Activated naive CD4-positive, alpha-beta T cell treated with anti-CD3 and anti-CD28 coated beads, Interleukin-2, amount 50 U/mL, for 72 hours (primary cell): ENCODE data around the gene LBH. TPM values are rescaled to one million over a fixed set of nuclear protein-coding genes. Genes with fewer than 3 reads are reported as not detected.
A peak's percentile ranks its signal among the peaks of the same experiment; 100 is the strongest.

Experiments
- ATAC-seq, 2 donors: fragments of 150-1000 bp; cut with Tn5 transposase; 2 replicates each; pipeline ENCODE4 v1.10.0; 2021; ENCODE audit warnings: mild to moderate bottlenecking in 2 of 2, moderate library complexity in 2 of 2
- DNase-seq, 2 donors: peaks; one replicate each; pipeline ENCODE4 v3.0.0; 2021 to 2022; ENCODE audit warnings: low spot score in 2 of 2
- H3K27ac Mint-ChIP-seq, 2 donors: one replicate each; pipeline ENCODE4 v1.8.0; 2022; ENCODE audit warnings: mild to moderate bottlenecking in 2 of 2, mixed read lengths in 2 of 2
- H3K36me3 Mint-ChIP-seq, 2 donors: one replicate each; pipeline ENCODE4 v1.8.0; 2022; ENCODE audit warnings: mixed read lengths in 2 of 2
- H3K9me3 Mint-ChIP-seq, 2 donors: one replicate each; pipeline ENCODE4 v1.8.0; 2022; ENCODE audit warnings: mixed read lengths in 2 of 2
- total RNA-seq, 2 donors: library from RNA; stranded (reverse); gene quantifications; one replicate each; pipeline ENCODE4 v1.2.3, GENCODE V29; 2022

The LBH gene
- total RNA-seq, 2 donors from 2014 or later, result 67.0 to 88.2 TPM

- no peaks in the 10 kb centered on the region for H3K9me3 Mint-ChIP-seq
- peak in 1 of 2 donors; percentile 31 for DNase-seq
- peaks cover 0 to 6% of the 10 kb centered on the region in 2 donors for H3K36me3 Mint-ChIP-seq
- peak overlapping the region; percentile 96 to 98 for H3K27ac Mint-ChIP-seq
- ATAC-seq, result peak; percentile 45 to 53
These were observed 6.1 kb upstream of the LBH start for GRCh38 chr2:30225131-30225762.

- Mint-ChIP-seq H3K36me3 (peaks cover 0 to 11% of the 10 kb centered on the region in 2 donors), H3K27ac (peak overlapping the region; percentile 96 to 98), H3K9me3 (no peaks in the 10 kb centered on the region)
- peak in 1 of 2 donors; percentile 42 for DNase-seq
- peak; percentile 49 to 70 for ATAC-seq
These were observed 4.9 kb upstream of the LBH start for GRCh38 chr2:30226144-30227032.

- no peak for DNase-seq
- ATAC-seq, result no peak
- Mint-ChIP-seq H3K9me3 (no peaks in the 10 kb centered on the region), H3K36me3 (peaks cover 18 to 19% of the 10 kb centered on the region in 2 donors), H3K27ac (peak overlapping the region in 1 of 2 donors; percentile 44)
These were observed 1.7 kb upstream of the LBH start for GRCh38 chr2:30229596-30229995.

- peaks cover 13 to 18% of the 10 kb centered on the region in 2 donors for H3K36me3 Mint-ChIP-seq
- no peaks in the 10 kb centered on the region for H3K9me3 Mint-ChIP-seq
- H3K27ac Mint-ChIP-seq, result peak overlapping the region; percentile 75 to 98
- DNase-seq (peak in 1 of 2 donors; percentile 45), ATAC-seq (peak in 1 of 2 donors; percentile 8)
These were observed 680 bp upstream of the LBH start for GRCh38 chr2:30230497-30231211.

GRCh38 chr2:30231996-30232800 lies 864 bp downstream of the LBH start:
- Mint-ChIP-seq H3K9me3 (peaks cover 0 to 5% of the 10 kb centered on the region in 2 donors), H3K36me3 (peaks cover 21 to 31% of the 10 kb centered on the region in 2 donors), H3K27ac (peak overlapping the region; percentile 85 to 98)
- DNase-seq, result peak; percentile 73 to 78
- ATAC-seq, result peak; percentile 10 to 39

GRCh38 chr2:30232801-30233130 lies 1.4 kb downstream of the LBH start:
- peaks cover 0 to 5% of the 10 kb centered on the region in 2 donors for H3K9me3 Mint-ChIP-seq
- ATAC-seq (no peak), DNase-seq (no peak)
- H3K27ac Mint-ChIP-seq, result peak overlapping the region; percentile 85 to 98
- H3K36me3 Mint-ChIP-seq, result peaks cover 25 to 37% of the 10 kb centered on the region in 2 donors

GRCh38 chr2:30233271-30234009 lies 2.1 kb downstream of the LBH start:
- ATAC-seq (no peak), DNase-seq (no peak)
- H3K27ac Mint-ChIP-seq, result peak overlapping the region; percentile 85 to 98
- peaks cover 0 to 5% of the 10 kb centered on the region in 2 donors for H3K9me3 Mint-ChIP-seq
- H3K36me3 Mint-ChIP-seq, result peaks cover 30 to 42% of the 10 kb centered on the region in 2 donors

GRCh38 chr2:30234180-30234971 lies 3.0 kb downstream of the LBH start:
- Mint-ChIP-seq H3K9me3 (peaks cover 0 to 5% of the 10 kb centered on the region in 2 donors), H3K36me3 (peaks cover 37 to 52% of the 10 kb centered on the region in 2 donors), H3K27ac (peak overlapping the region; percentile 98)
- ATAC-seq, result peak; percentile 11 to 59
- peak in 1 of 2 donors; percentile 88 for DNase-seq

- Mint-ChIP-seq H3K27ac (peak overlapping the region; percentile 98), H3K9me3 (peaks cover 0 to 5% of the 10 kb centered on the region in 2 donors), H3K36me3 (peaks cover 42 to 59% of the 10 kb centered on the region in 2 donors)
- DNase-seq, result peak; percentile 69 to 81
- peak; percentile 52 to 61 for ATAC-seq
These were observed 3.8 kb downstream of the LBH start for GRCh38 chr2:30235008-30235655.

- peaks cover 0 to 5% of the 10 kb centered on the region in 2 donors for H3K9me3 Mint-ChIP-seq
- DNase-seq (peak in 1 of 2 donors; percentile 59), ATAC-seq (peak; percentile 8 to 33)
- H3K36me3 Mint-ChIP-seq, result peaks cover 41 to 68% of the 10 kb centered on the region in 2 donors
- H3K27ac Mint-ChIP-seq, result peak overlapping the region; percentile 98
These were observed 4.7 kb downstream of the LBH start for GRCh38 chr2:30235859-30236535.

- no peak for DNase-seq
- H3K36me3 Mint-ChIP-seq, result peaks cover 41 to 69% of the 10 kb centered on the region in 2 donors
- peak overlapping the region; percentile 98 for H3K27ac Mint-ChIP-seq
- no peak for ATAC-seq
- peaks cover 0 to 5% of the 10 kb centered on the region in 2 donors for H3K9me3 Mint-ChIP-seq
These were observed 5.4 kb downstream of the LBH start for GRCh38 chr2:30236591-30237238.

GRCh38 chr2:30237239-30237965 lies 6.1 kb downstream of the LBH start:
- H3K27ac Mint-ChIP-seq, result peak overlapping the region; percentile 63 to 98
- H3K36me3 Mint-ChIP-seq, result peaks cover 41 to 69% of the 10 kb centered on the region in 2 donors
- ATAC-seq, result peak; percentile 10 to 11
- DNase-seq, result no peak
- peaks cover 0 to 5% of the 10 kb centered on the region in 2 donors for H3K9me3 Mint-ChIP-seq
